Activated T-helper 2 cell treated with anti-CD3 and anti-CD28 coated beads, Interferon-gamma antibody, Interleukin-2, Interleukin-4, amounts not matched to agents 10 μg/mL and 5 μg/mL and 100 μg/mL, durations not matched to agents 14 hours and 24 hours and 36 hours (primary cell): ENCODE measurements around the gene TFPT. TPM values are rescaled to one million over a fixed set of nuclear protein-coding genes. Genes with fewer than 3 reads are reported as not detected.

Experiments used
- DNase-seq: peaks from one replicate; pipeline ENCODE4 v3.0.0; 2021; ENCODE audit warnings: low spot score
- H3K27ac Mint-ChIP-seq: one replicate; pipeline ENCODE4 v1.8.0; 2021; ENCODE audit warnings: mixed read lengths
- H3K27me3 Mint-ChIP-seq: one replicate; pipeline ENCODE4 v1.8.0; 2021; ENCODE audit warnings: low read depth, mixed read lengths
- H3K36me3 Mint-ChIP-seq: one replicate; pipeline ENCODE4 v1.8.0; 2021; ENCODE audit warnings: low read depth, mixed read lengths
- H3K4me1 Mint-ChIP-seq: one replicate; pipeline ENCODE4 v1.8.0; 2021; ENCODE audit warnings: low read depth, mixed read lengths
- H3K4me3 Mint-ChIP-seq: one replicate; pipeline ENCODE4 v1.8.0; 2021; ENCODE audit warnings: low read depth, mild to moderate bottlenecking, moderate library complexity, mixed read lengths
- H3K9me3 Mint-ChIP-seq: one replicate; pipeline ENCODE4 v1.8.0; 2021; ENCODE audit warnings: mixed read lengths
- intact Hi-C: fragments of 100-400 bp; cut with micrococcal nuclease; formaldehyde crosslinking; loops from one replicate; pipeline ENCODE4 v1.15.1; 2023
- total RNA-seq: library from RNA; stranded (reverse); gene quantifications from 2 replicates; pipeline ENCODE4 v1.2.3, GENCODE V29; 2022

TFPT gene
- total RNA-seq, 1 donor from 2014 or later: 29.3 TPM

GRCh38 chr19:54141356-54141755 is 25.9 kb upstream of the TFPT start:
- Mint-ChIP-seq H3K36me3 (peaks cover 56% of the 10 kb centered on the region), H3K27ac (no peak overlapping the region), H3K4me3 (no peak overlapping the region), H3K4me1 (peaks cover 22% of the 10 kb centered on the region), H3K27me3 (no peaks in the 10 kb centered on the region), H3K9me3 (no peaks in the 10 kb centered on the region)
- DNase-seq: no peak
- intact Hi-C loops: no loop called here

GRCh38 chr19:54138489-54139256 is 23.2 kb upstream of the TFPT start:
- peaks cover 32% of the 10 kb centered on the region for H3K4me1 Mint-ChIP-seq
- H3K27ac Mint-ChIP-seq: peak overlapping the region; percentile 92

GRCh38 chr19:54137699-54138488 is 22.4 kb upstream of the TFPT start, which contains the start of gene CNOT3:
CNOT3 (plus strand) TSS chr19:54137762; CDS start chr19:54142979, 5,217 bp downstream.
- H3K4me3 Mint-ChIP-seq: peak within 1 kb of the TSS; percentile 95
- H3K27me3 Mint-ChIP-seq: no peaks in the 10 kb centered on the region
- no peaks in the 10 kb centered on the region for H3K9me3 Mint-ChIP-seq
- H3K27ac Mint-ChIP-seq: peak within 1 kb of the TSS; percentile 92
- DNase-seq: no peak
- intact Hi-C loops: loop anchor here (1.0 kb wide), 5 partner anchors 21 to 240 kb away; partner anchors contain the start of genes LENG1, NDUFA3, PRPF31 and TFPT
- H3K4me1 Mint-ChIP-seq: peaks cover 32% of the 10 kb centered on the region
- peaks cover 34% of the 10 kb centered on the region for H3K36me3 Mint-ChIP-seq

More at GRCh38 chr19:54138489-54139256, 23.2 kb upstream of the TFPT start:
- H3K4me3 Mint-ChIP-seq: peak overlapping the region; percentile 95
- intact Hi-C loops: no loop called here
- no peaks in the 10 kb centered on the region for H3K27me3 Mint-ChIP-seq
- no peaks in the 10 kb centered on the region for H3K9me3 Mint-ChIP-seq
- H3K36me3 Mint-ChIP-seq: peaks cover 41% of the 10 kb centered on the region
- no peak for DNase-seq

GRCh38 chr19:54136864-54137698 is 21.6 kb upstream of the TFPT start:
- Mint-ChIP-seq H3K27ac (peak overlapping the region; percentile 74), H3K36me3 (peaks cover 27% of the 10 kb centered on the region), H3K9me3 (no peaks in the 10 kb centered on the region), H3K4me1 (peaks cover 31% of the 10 kb centered on the region), H3K4me3 (peak overlapping the region; percentile 86), H3K27me3 (no peaks in the 10 kb centered on the region)
- peak; percentile 100 for DNase-seq
- intact Hi-C loops: loop anchor here (1.0 kb wide), 5 partner anchors 22 to 241 kb away; partner anchors contain the start of genes LENG1, NDUFA3, PRPF31 and TFPT

- Mint-ChIP-seq H3K4me3 (peak overlapping the region; percentile 86), H3K4me1 (peaks cover 29% of the 10 kb centered on the region), H3K36me3 (peaks cover 28% of the 10 kb centered on the region), H3K27me3 (no peaks in the 10 kb centered on the region), H3K9me3 (no peaks in the 10 kb centered on the region), H3K27ac (peak overlapping the region; percentile 74)
- DNase-seq: no peak
- intact Hi-C loops: no loop called here
Measured at GRCh38 chr19:54136086-54136863, 20.8 kb upstream of the TFPT start.

GRCh38 chr19:54133957-54134590 is 18.6 kb upstream of the TFPT start:
- no peaks in the 10 kb centered on the region for H3K27me3 Mint-ChIP-seq
- no peak for DNase-seq
- peak overlapping the region; percentile 11 for H3K27ac Mint-ChIP-seq
- H3K4me1 Mint-ChIP-seq: peaks cover 20% of the 10 kb centered on the region
- no peaks in the 10 kb centered on the region for H3K9me3 Mint-ChIP-seq
- peaks cover 22% of the 10 kb centered on the region for H3K36me3 Mint-ChIP-seq
- intact Hi-C loops: no loop called here
- H3K4me3 Mint-ChIP-seq: no peak overlapping the region

GRCh38 chr19:54133312-54133956 is 18.0 kb upstream of the TFPT start:
- Mint-ChIP-seq H3K4me3 (no peak overlapping the region), H3K9me3 (no peaks in the 10 kb centered on the region), H3K27ac (no peak overlapping the region), H3K27me3 (no peaks in the 10 kb centered on the region), H3K4me1 (peaks cover 15% of the 10 kb centered on the region), H3K36me3 (peaks cover 19% of the 10 kb centered on the region)
- no peak for DNase-seq
- intact Hi-C loops: no loop called here

- peaks cover 39% of the 10 kb centered on the region for H3K36me3 Mint-ChIP-seq
- peaks cover 5% of the 10 kb centered on the region for H3K4me1 Mint-ChIP-seq
- no peaks in the 10 kb centered on the region for H3K27me3 Mint-ChIP-seq
- no peaks in the 10 kb centered on the region for H3K9me3 Mint-ChIP-seq
- intact Hi-C loops: no loop called here
- H3K27ac Mint-ChIP-seq: no peak overlapping the region
- no peak for DNase-seq
- no peak overlapping the region for H3K4me3 Mint-ChIP-seq
Measured at GRCh38 chr19:54129617-54129996, 14.2 kb upstream of the TFPT start.

GRCh38 chr19:54128796-54129616 is 13.5 kb upstream of the TFPT start:
- no peaks in the 10 kb centered on the region for H3K9me3 Mint-ChIP-seq

GRCh38 chr19:54128441-54128725 is 12.9 kb upstream of the TFPT start:
- no peaks in the 10 kb centered on the region for H3K9me3 Mint-ChIP-seq
- no peak overlapping the region for H3K4me3 Mint-ChIP-seq
- H3K27me3 Mint-ChIP-seq: no peaks in the 10 kb centered on the region
- DNase-seq: no peak
- no peaks in the 10 kb centered on the region for H3K4me1 Mint-ChIP-seq
- intact Hi-C loops: no loop called here
- H3K27ac Mint-ChIP-seq: no peak overlapping the region
- H3K36me3 Mint-ChIP-seq: peaks cover 44% of the 10 kb centered on the region

More at GRCh38 chr19:54128796-54129616, 13.5 kb upstream of the TFPT start:
- Mint-ChIP-seq H3K27ac (no peak overlapping the region), H3K27me3 (no peaks in the 10 kb centered on the region), H3K4me3 (no peak overlapping the region), H3K36me3 (peaks cover 40% of the 10 kb centered on the region), H3K4me1 (no peaks in the 10 kb centered on the region)
- no peak for DNase-seq
- intact Hi-C loops: no loop called here
